ENCODE data around the gene QRFP. TPM values are rescaled to one million over a fixed set of nuclear protein-coding genes. Genes with fewer than 3 reads are reported as not detected.

Gene QRFP
- total RNA-seq, 1 donor from 2014 or later: not detected

GRCh38 chr9:130921989-130922892 is 25.6 kb upstream of the QRFP start:
- H3K4me3 ChIP-seq: no peak overlapping the region
- no peaks in the 10 kb centered on the region for H3K9me3 ChIP-seq
- TF ChIP-seq CTCF (IDR thresholded peaks at IDR 0.05): no peak
- no peaks in the 10 kb centered on the region for H3K4me1 ChIP-seq
- intact Hi-C loops (cut with DNase I): no loop called here
- no peaks in the 10 kb centered on the region for H3K36me3 ChIP-seq
- no peak overlapping the region for H3K27ac ChIP-seq
- no peak for ATAC-seq
- H3K27me3 ChIP-seq: peaks cover 21% of the 10 kb centered on the region
- no peak for DNase-seq

- no peak overlapping the region for H3K27ac ChIP-seq
- TF ChIP-seq CTCF (IDR thresholded peaks at IDR 0.05): no peak
- no peaks in the 10 kb centered on the region for H3K36me3 ChIP-seq
- H3K27me3 ChIP-seq: peaks cover 21% of the 10 kb centered on the region
- intact Hi-C loops (cut with DNase I): no loop called here
- no peaks in the 10 kb centered on the region for H3K9me3 ChIP-seq
- ATAC-seq (no peak), DNase-seq (no peak)
- no peak overlapping the region for H3K4me3 ChIP-seq
- no peaks in the 10 kb centered on the region for H3K4me1 ChIP-seq
These were observed 24.8 kb upstream of the QRFP start for GRCh38 chr9:130921300-130921988.

GRCh38 chr9:130920762-130921299 is 24.2 kb upstream of the QRFP start:
- H3K9me3 ChIP-seq: no peaks in the 10 kb centered on the region
- no peak for DNase-seq
- intact Hi-C loops (cut with DNase I): no loop called here

GRCh38 chr9:130920233-130920632 is 23.6 kb upstream of the QRFP start:
- Histone ChIP-seq H3K36me3 (no peaks in the 10 kb centered on the region), H3K9me3 (no peaks in the 10 kb centered on the region), H3K4me3 (no peak overlapping the region), H3K27me3 (peaks cover 21% of the 10 kb centered on the region), H3K27ac (no peak overlapping the region), H3K4me1 (no peaks in the 10 kb centered on the region)
- ATAC-seq: no peak
- DNase-seq: no peak
- intact Hi-C loops (cut with DNase I): no loop called here
- no peak for TF ChIP-seq CTCF (IDR thresholded peaks at IDR 0.05)

More at GRCh38 chr9:130920762-130921299, 24.2 kb upstream of the QRFP start:
- no peak overlapping the region for H3K4me3 ChIP-seq
- TF ChIP-seq CTCF (IDR thresholded peaks at IDR 0.05): no peak
- H3K36me3 ChIP-seq: no peaks in the 10 kb centered on the region
- H3K4me1 ChIP-seq: no peaks in the 10 kb centered on the region
- H3K27ac ChIP-seq: no peak overlapping the region
- ATAC-seq: no peak
- peaks cover 21% of the 10 kb centered on the region for H3K27me3 ChIP-seq

- DNase-seq (no peak), ATAC-seq (no peak)
- Histone ChIP-seq H3K27ac (no peak overlapping the region), H3K4me1 (no peaks in the 10 kb centered on the region), H3K36me3 (no peaks in the 10 kb centered on the region), H3K4me3 (no peak overlapping the region), H3K9me3 (no peaks in the 10 kb centered on the region), H3K27me3 (peaks cover 21% of the 10 kb centered on the region)
- TF ChIP-seq CTCF (IDR thresholded peaks at IDR 0.05): no peak
- intact Hi-C loops (cut with DNase I): no loop called here
These were observed 23.0 kb upstream of the QRFP start for GRCh38 chr9:130919559-130920145.
